ENCODE results near the gene GSK3A.

- TF ChIP-seq POU5F1 (IDR thresholded peaks at IDR 0.05; ENCODE audit: low read depth, low read length) (no peak), CTCF (IDR thresholded peaks at IDR 0.05; ENCODE audit: control extremely low read depth in 1 of 3, insufficient read depth in 1 of 3, low read depth in 1 of 3, low read length in 3 of 3) (peak; percentile 9 to 33 (median 11); a peak in 3 of 4 replicates), TAF7 (optimal IDR thresholded peaks at IDR 0.05; ENCODE audit: borderline replicate concordance, low read depth, low read length) (no peak), EP300 (IDR thresholded peaks at IDR 0.05; ENCODE audit: borderline replicate concordance in 1 of 2, low read depth in 2 of 2, low read length in 2 of 2) (0 out of 3 replicates have a peak, but pooled peaks of 1 of the 2 experiments have one; percentile 8), YY1 (IDR thresholded peaks at IDR 0.05; ENCODE audit: low read depth, low read length) (0 out of 2 replicates have a peak, but pooled peaks have one; percentile 14), POLR2A (IDR thresholded peaks at IDR 0.05; ENCODE audit: control extremely low read depth in 1 of 2, low read depth in 2 of 2, low read length in 2 of 2) (no peak), TEAD4 (IDR thresholded peaks at IDR 0.05; ENCODE audit: low read depth, low read length) (no peak), POLR2AphosphoS5 (IDR thresholded peaks at IDR 0.05; ENCODE audit: low read depth, low read length) (no peak), HDAC2 (IDR thresholded peaks at IDR 0.05; ENCODE audit: borderline replicate concordance in 1 of 2, low read depth in 2 of 2, low read length in 2 of 2) (no peak), CBX8 (IDR thresholded peaks at IDR 0.05; ENCODE audit: borderline replicate concordance, low read depth, low read length) (no peak), SUZ12 (IDR thresholded peaks at IDR 0.05; ENCODE audit: low read length) (no peak)
These were observed 37.7 kb downstream of the GSK3A start for GRCh38 chr19:42204664-42205063.
